ENCODE measurements around the gene SRGAP3.

The SRGAP3 gene

GRCh38 chr3:9179826-9180763, 69.4 kb downstream of the SRGAP3 start:
- no peak for DNase-seq (ENCODE audit: low read depth in 3 of 3, low spot score in 1 of 3)

GRCh38 chr3:9178697-9179096, 70.7 kb downstream of the SRGAP3 start:
- no peak for DNase-seq (ENCODE audit: low read depth in 3 of 3, low spot score in 1 of 3)

GRCh38 chr3:9175421-9175820, 74.0 kb downstream of the SRGAP3 start:
- no peak for DNase-seq (ENCODE audit: low read depth in 3 of 3, low spot score in 1 of 3)

- DNase-seq (ENCODE audit: low read depth in 3 of 3, low spot score in 1 of 3): no peak
These were observed 76.0 kb downstream of the SRGAP3 start for GRCh38 chr3:9173445-9173844.

GRCh38 chr3:9172851-9173321, 76.6 kb downstream of the SRGAP3 start:
- DNase-seq (ENCODE audit: low read depth in 3 of 3, low spot score in 1 of 3): no peak

GRCh38 chr3:9170851-9171160, 78.6 kb downstream of the SRGAP3 start:
- no peak for DNase-seq (ENCODE audit: low read depth in 3 of 3, low spot score in 1 of 3)

- DNase-seq (ENCODE audit: low read depth in 3 of 3, low spot score in 1 of 3): no peak
These were observed 79.2 kb downstream of the SRGAP3 start for GRCh38 chr3:9169956-9170850.

GRCh38 chr3:9169326-9169725, 80.1 kb downstream of the SRGAP3 start:
- DNase-seq (ENCODE audit: low read depth in 3 of 3, low spot score in 1 of 3): no peak

- peak in 1 of 3 donors; percentile 30 for DNase-seq (ENCODE audit: low read depth in 3 of 3, low spot score in 1 of 3)
These were observed 81.2 kb downstream of the SRGAP3 start for GRCh38 chr3:9168241-9168741.

GRCh38 chr3:9167222-9167621, 82.2 kb downstream of the SRGAP3 start:
- no peak for DNase-seq (ENCODE audit: low read depth in 3 of 3, low spot score in 1 of 3)

GRCh38 chr3:9165421-9165820, 84.0 kb downstream of the SRGAP3 start:
- DNase-seq (ENCODE audit: low read depth in 3 of 3, low spot score in 1 of 3): no peak

GRCh38 chr3:9163289-9163688, 86.2 kb downstream of the SRGAP3 start:
- no peak for DNase-seq (ENCODE audit: low read depth in 3 of 3, low spot score in 1 of 3)

GRCh38 chr3:9161811-9162210, 87.6 kb downstream of the SRGAP3 start:
- DNase-seq (ENCODE audit: low read depth in 3 of 3, low spot score in 1 of 3): no peak

GRCh38 chr3:9161298-9161697, 88.1 kb downstream of the SRGAP3 start:
- no peak for DNase-seq (ENCODE audit: low read depth in 3 of 3, low spot score in 1 of 3)

- DNase-seq (ENCODE audit: low read depth in 3 of 3, low spot score in 1 of 3): no peak
These were observed 90.4 kb downstream of the SRGAP3 start for GRCh38 chr3:9158865-9159630.

- DNase-seq (ENCODE audit: low read depth in 3 of 3, low spot score in 1 of 3): no peak
These were observed 91.6 kb downstream of the SRGAP3 start for GRCh38 chr3:9157651-9158362.

GRCh38 chr3:9156604-9157003, 92.8 kb downstream of the SRGAP3 start:
- DNase-seq (ENCODE audit: low read depth in 3 of 3, low spot score in 1 of 3): no peak

GRCh38 chr3:9155028-9155427, 94.4 kb downstream of the SRGAP3 start:
- no peak for DNase-seq (ENCODE audit: low read depth in 3 of 3, low spot score in 1 of 3)

GRCh38 chr3:9153904-9154619, 95.4 kb downstream of the SRGAP3 start:
- DNase-seq (ENCODE audit: low read depth in 3 of 3, low spot score in 1 of 3): no peak

GRCh38 chr3:9151240-9151639, 98.2 kb downstream of the SRGAP3 start:
- DNase-seq (ENCODE audit: low read depth in 3 of 3, low spot score in 1 of 3): no peak

Data from stimulated activated CD4-positive, alpha-beta T cell treated with anti-CD3 and anti-CD28 coated beads, TNF-alpha, amount 100 ng/mL, for 1 hour (primary cell).